ENCODE data around the gene DHH. TPM values are rescaled to one million over a fixed set of nuclear protein-coding genes. Genes with fewer than 3 reads are reported as not detected.

The DHH gene
- total and polyA plus RNA-seq, 9 of the 15 experiments (the other 6 are each of a cell fraction or from before 2014, with no cell fraction given) = 0.07 to 2.6 (median 0.54) TPM

DNA sequence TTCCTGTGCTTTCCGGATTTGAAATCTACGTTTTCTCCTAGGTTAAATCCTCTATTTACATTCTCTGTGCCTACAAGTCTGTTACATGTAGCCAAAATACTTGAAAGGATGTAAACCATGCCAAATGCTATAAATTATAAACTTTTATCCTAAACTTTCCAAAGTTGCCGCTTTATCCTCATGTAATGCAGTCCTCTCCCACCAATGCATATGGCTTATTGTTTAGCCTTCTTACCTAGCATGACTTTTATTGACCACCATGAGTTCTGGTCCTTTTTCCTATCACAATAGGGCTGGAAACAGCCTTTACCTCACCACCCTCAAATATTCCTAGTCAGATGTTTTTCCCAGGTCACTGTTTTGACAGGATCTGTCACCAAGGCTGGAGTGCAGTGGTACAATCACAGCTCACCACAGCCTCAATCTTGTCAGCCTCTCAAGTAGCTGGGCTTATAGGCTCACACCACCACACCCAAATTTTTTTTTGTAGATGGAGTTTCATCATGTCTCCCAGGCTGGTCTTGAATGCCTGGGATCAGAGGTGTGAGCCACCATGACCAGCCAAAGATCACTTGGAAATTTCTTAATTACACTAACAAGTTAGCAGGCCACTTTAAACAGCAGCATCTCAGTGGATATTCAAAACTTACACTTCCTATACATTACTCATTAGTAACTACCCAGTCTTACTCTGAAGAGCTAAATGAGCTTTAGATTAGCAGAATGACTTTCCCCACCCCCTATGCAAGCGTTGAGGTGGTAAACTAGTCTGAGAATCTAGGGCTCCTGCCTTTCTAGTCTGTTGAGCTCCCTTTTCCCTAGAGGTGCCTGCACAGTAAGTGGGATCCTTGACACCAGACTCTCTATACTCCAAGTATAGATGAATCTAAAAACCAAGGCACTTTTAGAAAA is 32.5 kb upstream of the DHH start (continued):
- TF ChIP-seq MAZ (CRISPR knock-in tag; conservative IDR thresholded peaks at IDR 0.05 in 1 of 2, IDR thresholded peaks at IDR 0.05 in 1 of 2) (peak in 1 of 2 experiments; percentile 46; a peak in 2 of 4 replicates), HDAC3 (IDR thresholded peaks at IDR 0.05; ENCODE audit: borderline replicate concordance, partially characterized antibody) (no peak), SMAD1 (IDR thresholded peaks at IDR 0.05; ENCODE audit: low read depth, low read length, partially characterized antibody) (peak; percentile 57), ZNF174 (CRISPR knock-in tag; IDR thresholded peaks at IDR 0.05) (no peak), KLF10 (CRISPR knock-in tag; IDR thresholded peaks at IDR 0.05) (peak; percentile 69; the same call in 1 of the 2 replicates), HOXB6 (CRISPR knock-in tag; IDR thresholded peaks at IDR 0.05; ENCODE audit: borderline replicate concordance) (peak; percentile 72; the same call in 1 of the 2 replicates), ZNF253 (CRISPR knock-in tag; conservative IDR thresholded peaks at IDR 0.05) (peak; percentile 24; the same call in 1 of the 2 replicates), ILF3 (IDR thresholded peaks at IDR 0.05; ENCODE audit: borderline replicate concordance) (peak; percentile 89), THRAP3 (IDR thresholded peaks at IDR 0.05; ENCODE audit: borderline replicate concordance) (peak; percentile 32; the same call in 1 of the 2 replicates), TEAD1 (CRISPR knock-in tag; IDR thresholded peaks at IDR 0.05) (peak in 1 of 2 experiments; percentile 51; a peak in 2 of 4 replicates), TEAD4 (IDR thresholded peaks at IDR 0.05; ENCODE audit: low read length) (peak; percentile 51; the same call in 1 of the 2 replicates), TEAD4 (CRISPR knock-in tag; IDR thresholded peaks at IDR 0.05; ENCODE audit: borderline replicate concordance) (no peak), POLR2AphosphoS2 (IDR thresholded peaks at IDR 0.05; ENCODE audit: low read length) (peak; percentile 99), HDAC1 (IDR thresholded peaks at IDR 0.05) (peak in 1 of 2 experiments; percentile 79; a peak in 1 of 4 replicates)
- TF ChIP-seq, protein P1, sequence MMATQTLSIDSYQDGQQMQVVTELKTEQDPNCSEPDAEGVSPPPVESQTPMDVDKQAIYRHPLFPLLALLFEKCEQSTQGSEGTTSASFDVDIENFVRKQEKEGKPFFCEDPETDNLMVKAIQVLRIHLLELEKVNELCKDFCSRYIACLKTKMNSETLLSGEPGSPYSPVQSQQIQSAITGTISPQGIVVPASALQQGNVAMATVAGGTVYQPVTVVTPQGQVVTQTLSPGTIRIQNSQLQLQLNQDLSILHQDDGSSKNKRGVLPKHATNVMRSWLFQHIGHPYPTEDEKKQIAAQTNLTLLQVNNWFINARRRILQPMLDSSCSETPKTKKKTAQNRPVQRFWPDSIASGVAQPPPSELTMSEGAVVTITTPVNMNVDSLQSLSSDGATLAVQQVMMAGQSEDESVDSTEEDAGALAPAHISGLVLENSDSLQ (IDR thresholded peaks at IDR 0.05) = peak; percentile 44; the same call in 1 of the 2 replicates
- TF ChIP-seq, protein P2, sequence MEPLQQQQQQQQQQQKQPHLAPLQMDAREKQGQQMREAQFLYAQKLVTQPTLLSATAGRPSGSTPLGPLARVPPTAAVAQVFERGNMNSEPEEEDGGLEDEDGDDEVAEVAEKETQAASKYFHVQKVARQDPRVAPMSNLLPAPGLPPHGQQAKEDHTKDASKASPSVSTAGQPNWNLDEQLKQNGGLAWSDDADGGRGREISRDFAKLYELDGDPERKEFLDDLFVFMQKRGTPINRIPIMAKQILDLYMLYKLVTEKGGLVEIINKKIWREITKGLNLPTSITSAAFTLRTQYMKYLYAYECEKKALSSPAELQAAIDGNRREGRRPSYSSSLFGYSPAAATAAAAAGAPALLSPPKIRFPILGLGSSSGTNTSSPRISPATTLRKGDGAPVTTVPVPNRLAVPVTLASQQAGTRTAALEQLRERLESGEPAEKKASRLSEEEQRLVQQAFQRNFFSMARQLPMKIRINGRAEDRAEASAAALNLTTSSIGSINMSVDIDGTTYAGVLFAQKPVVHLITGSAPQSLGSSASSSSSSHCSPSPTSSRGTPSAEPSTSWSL (CRISPR knock-in tag; IDR thresholded peaks at IDR 0.05; ENCODE audit: borderline replicate concordance) = no peak
- TF ChIP-seq, protein P3, sequence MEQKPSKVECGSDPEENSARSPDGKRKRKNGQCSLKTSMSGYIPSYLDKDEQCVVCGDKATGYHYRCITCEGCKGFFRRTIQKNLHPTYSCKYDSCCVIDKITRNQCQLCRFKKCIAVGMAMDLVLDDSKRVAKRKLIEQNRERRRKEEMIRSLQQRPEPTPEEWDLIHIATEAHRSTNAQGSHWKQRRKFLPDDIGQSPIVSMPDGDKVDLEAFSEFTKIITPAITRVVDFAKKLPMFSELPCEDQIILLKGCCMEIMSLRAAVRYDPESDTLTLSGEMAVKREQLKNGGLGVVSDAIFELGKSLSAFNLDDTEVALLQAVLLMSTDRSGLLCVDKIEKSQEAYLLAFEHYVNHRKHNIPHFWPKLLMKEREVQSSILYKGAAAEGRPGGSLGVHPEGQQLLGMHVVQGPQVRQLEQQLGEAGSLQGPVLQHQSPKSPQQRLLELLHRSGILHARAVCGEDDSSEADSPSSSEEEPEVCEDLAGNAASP (IDR thresholded peaks at IDR 0.05) = no peak
- TF ChIP-seq, protein P4, sequence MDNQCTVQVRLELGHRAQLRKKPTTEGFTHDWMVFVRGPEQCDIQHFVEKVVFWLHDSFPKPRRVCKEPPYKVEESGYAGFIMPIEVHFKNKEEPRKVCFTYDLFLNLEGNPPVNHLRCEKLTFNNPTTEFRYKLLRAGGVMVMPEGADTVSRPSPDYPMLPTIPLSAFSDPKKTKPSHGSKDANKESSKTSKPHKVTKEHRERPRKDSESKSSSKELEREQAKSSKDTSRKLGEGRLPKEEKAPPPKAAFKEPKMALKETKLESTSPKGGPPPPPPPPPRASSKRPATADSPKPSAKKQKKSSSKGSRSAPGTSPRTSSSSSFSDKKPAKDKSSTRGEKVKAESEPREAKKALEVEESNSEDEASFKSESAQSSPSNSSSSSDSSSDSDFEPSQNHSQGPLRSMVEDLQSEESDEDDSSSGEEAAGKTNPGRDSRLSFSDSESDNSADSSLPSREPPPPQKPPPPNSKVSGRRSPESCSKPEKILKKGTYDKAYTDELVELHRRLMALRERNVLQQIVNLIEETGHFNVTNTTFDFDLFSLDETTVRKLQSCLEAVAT (IDR thresholded peaks at IDR 0.05) = 0 out of 4 replicates have a peak, but pooled peaks of 1 of the 2 experiments have one; percentile 20
